NCI-H1105 (cell line): ENCODE results near the gene ADD2.

Source experiments
- DNase-seq: peaks from one replicate; lab custom pipeline; 2025; lab: John Stamatoyannopoulos, UW

Gene ADD2

GRCh38 chr2:70723286-70723885, 44.6 kb downstream of the ADD2 start:
- DNase-seq, result no peak

GRCh38 chr2:70720124-70720523, 47.9 kb downstream of the ADD2 start:
- no peak for DNase-seq

GRCh38 chr2:70719231-70719630, 48.8 kb downstream of the ADD2 start:
- no peak for DNase-seq

GRCh38 chr2:70718736-70719135, 49.3 kb downstream of the ADD2 start:
- no peak for DNase-seq

GRCh38 chr2:70718241-70718640, 49.8 kb downstream of the ADD2 start:
- DNase-seq, result no peak

- DNase-seq, result no peak
Observed at GRCh38 chr2:70717431-70718038, 50.5 kb downstream of the ADD2 start.

GRCh38 chr2:70716951-70717350, 51.0 kb downstream of the ADD2 start:
- no peak for DNase-seq

GRCh38 chr2:70716131-70716743, 51.8 kb downstream of the ADD2 start:
- no peak for DNase-seq

- DNase-seq, result no peak
Observed at GRCh38 chr2:70715071-70715985, 52.7 kb downstream of the ADD2 start.

GRCh38 chr2:70714141-70714905, 53.7 kb downstream of the ADD2 start:
- DNase-seq, result no peak

GRCh38 chr2:70712916-70713315, 55.1 kb downstream of the ADD2 start:
- DNase-seq, result no peak

- no peak for DNase-seq
Observed at GRCh38 chr2:70711191-70711590, 56.8 kb downstream of the ADD2 start.

- no peak for DNase-seq
Observed at GRCh38 chr2:70710038-70710690, 57.8 kb downstream of the ADD2 start.

- DNase-seq, result no peak
Observed at GRCh38 chr2:70709275-70710037, 58.5 kb downstream of the ADD2 start.

- DNase-seq, result no peak
Observed at GRCh38 chr2:70708376-70709199, 59.4 kb downstream of the ADD2 start.

- no peak for DNase-seq
Observed at GRCh38 chr2:70707706-70708105, 60.3 kb downstream of the ADD2 start.

- no peak for DNase-seq
Observed at GRCh38 chr2:70706026-70706795, 61.8 kb downstream of the ADD2 start.

GRCh38 chr2:70705160-70705850, 62.7 kb downstream of the ADD2 start:
- no peak for DNase-seq
